ENCODE results near the gene PIPOX.

PIPOX gene, protein sequence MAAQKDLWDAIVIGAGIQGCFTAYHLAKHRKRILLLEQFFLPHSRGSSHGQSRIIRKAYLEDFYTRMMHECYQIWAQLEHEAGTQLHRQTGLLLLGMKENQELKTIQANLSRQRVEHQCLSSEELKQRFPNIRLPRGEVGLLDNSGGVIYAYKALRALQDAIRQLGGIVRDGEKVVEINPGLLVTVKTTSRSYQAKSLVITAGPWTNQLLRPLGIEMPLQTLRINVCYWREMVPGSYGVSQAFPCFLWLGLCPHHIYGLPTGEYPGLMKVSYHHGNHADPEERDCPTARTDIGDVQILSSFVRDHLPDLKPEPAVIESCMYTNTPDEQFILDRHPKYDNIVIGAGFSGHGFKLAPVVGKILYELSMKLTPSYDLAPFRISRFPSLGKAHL

DNA sequence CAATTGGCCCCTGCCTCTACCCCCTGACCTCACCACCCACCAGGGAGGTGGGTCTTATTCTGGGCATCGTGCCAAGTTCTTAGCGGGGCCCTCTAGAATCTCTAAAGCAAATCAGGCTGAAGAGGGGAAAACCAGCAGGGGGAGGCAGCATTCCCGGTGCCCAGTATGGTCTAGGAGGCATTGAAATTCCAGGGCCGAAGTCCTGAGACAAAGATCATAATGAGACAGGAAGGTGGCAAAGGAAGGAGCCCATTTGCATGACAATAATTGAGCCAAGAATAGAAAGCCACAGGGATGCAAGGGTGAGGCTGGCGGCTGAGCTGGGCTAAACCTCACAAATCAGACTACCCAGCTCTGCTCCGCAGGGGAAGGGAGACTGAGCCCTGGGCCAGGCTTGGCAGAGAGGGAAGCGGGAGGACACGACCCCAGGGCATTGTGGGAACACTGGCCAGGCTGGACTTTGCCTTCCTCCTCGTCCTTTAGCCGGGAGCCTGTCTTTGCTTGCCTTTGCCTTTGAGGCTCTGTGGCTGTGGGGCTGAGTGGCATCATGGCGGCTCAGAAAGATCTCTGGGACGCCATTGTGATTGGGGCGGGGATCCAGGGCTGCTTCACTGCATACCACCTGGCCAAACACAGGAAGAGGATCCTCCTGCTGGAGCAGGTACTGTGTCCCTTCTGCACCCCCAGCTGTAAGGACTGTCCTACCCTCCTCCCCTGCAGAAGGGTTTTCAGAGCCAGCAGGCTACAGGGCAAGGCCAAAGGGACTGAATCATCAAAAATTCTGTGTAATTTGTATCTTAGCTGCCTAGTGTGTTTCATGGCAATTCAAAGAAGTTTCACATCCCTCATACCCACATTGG, at the start of gene PIPOX:
PIPOX (plus strand) TSS at position 463 of the 860 bp plus-strand sequence; CDS start at position 548, 85 bp downstream.
- peak; percentile 56 for DNase-seq (ENCODE audit: low spot score)

DNA sequence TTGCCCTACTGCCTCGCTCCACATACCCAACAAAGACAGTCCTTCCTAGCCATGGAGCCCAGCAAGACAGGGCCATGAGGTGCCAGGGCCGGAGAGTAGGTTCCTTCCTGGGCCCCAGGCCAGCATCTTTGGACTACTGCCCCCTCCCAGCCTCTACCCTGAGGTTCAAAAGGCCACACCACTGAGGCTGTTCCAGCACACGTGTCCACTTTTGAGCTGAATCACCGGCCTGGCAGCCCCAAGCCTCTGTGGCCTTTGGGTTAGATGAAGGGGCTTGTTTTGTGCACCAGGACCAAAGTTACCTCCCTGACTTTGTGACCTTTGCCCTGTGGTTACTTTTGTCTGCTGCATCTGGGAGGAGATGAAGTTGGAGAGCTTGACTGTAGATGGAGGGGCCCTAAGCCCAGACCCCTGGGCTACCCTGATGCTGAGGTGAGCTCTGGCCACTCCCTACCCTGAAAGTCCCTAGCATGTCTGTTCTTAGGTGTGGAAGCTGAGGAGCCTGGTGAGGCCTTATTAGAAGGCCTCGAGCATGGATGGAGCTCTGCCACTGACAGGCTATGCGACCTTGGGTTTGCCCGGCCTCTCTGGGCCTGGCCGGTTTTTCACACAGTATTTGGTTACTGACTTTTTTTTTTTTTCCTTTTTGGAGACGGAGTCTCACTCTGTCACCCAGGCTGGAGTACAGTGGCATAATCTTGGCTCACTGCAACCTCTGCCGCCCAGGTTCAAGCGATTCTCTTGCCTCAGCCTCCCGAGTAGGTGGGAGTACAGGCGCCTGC, 49.1 kb upstream of the PIPOX start:
- no peak for DNase-seq (ENCODE audit: low spot score)

GRCh38 chr17:28996554-28997096, 46.3 kb upstream of the PIPOX start:
- no peak for DNase-seq (ENCODE audit: low spot score)

GRCh38 chr17:28997806-28998205, 45.1 kb upstream of the PIPOX start:
- no peak for DNase-seq (ENCODE audit: low spot score)

DNA sequence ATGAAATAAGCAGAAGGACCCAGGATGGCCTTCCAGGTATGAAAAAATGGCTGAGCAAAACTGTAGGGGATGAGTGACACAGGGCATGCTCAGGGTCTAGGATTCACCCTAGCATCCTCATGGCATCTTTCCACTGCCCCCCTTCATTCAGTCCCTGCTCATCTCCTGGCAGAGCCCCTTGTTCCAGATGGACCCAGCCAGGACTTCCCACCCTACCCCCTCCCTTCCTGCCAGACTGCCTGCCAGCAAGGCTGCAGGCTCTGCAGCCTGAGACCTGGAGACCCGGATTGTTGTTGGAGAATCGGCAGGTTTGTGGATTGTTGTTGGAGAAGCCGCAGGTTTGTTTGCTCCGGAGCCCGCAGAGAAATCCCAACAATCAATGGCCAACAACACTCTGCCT, 43.7 kb upstream of the PIPOX start:
- no peak for DNase-seq (ENCODE audit: low spot score)

- DNase-seq (ENCODE audit: low spot score) = no peak
These were observed 42.0 kb upstream of the PIPOX start for GRCh38 chr17:29000973-29001372.

DNA sequence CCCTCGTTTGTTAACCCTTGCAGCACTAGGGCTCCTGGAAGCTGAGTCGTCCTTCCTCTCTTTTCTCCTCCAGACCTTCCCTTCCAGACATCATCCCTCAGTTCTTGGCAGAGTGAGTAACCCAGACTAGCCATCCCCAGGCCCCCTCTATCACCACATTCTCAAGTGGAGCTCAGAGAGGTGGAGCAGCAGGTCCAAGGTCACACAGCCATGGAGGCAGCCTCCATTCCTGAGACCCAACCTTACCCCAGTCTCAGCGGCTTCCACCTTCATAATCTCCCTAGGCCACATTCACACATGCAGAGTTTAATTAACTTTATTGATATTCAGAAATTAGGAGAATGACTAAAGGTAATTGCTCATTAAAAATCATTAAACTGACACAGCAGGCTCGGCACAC, 40.1 kb upstream of the PIPOX start:
- DNase-seq (ENCODE audit: low spot score) = no peak

DNA sequence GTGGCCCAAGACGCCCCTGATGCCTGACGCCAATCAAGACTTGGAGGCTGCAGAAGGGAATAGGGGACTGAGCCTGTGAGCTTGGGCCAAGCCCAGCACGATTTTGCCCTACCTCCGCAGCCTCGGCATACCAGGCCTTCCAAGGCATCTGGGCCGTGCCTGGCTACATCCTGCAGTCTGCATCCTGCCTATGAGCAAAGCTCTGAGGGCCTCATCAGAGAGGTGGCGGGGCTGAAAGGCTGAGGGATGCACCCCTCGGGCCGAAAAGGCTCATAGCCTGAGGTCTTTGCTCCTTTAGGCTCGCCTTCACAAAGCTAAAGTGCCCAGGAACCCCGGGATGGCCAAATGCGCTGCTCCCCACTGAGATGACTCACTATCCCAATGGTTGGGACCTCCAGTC, 39.7 kb upstream of the PIPOX start:
- DNase-seq (ENCODE audit: low spot score) = no peak

DNA sequence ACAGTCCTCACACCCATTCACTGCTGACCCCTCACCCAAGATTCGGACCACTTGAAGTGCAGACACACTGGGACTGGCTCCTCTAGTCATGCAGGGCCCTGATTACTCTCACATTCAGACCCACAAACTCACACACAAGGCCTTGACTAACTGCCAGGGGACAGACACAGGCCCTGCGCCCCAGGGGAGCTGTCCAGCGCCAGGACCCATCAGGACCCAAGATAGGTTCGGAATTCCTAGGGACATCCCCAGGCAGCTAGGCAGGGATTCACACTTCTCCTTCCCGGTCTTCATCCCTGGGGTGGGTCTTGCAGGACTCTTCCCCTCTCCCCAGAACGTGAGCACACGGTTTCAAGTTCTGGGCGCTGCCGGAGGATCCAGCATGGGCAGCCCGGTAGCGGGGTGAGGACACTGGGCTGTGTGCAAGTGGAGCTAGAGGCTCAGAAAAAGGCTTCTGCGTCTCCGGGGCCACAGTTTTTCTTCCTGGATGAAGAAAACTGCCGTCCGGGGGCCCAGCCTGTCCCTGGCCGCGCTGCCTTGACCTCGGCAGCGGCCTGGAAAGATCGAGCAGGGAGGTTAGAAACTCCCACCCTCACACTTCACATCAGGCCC, 38.8 kb upstream of the PIPOX start:
- peak; percentile 35 for DNase-seq (ENCODE audit: low spot score)

- DNase-seq (ENCODE audit: low spot score) = peak; percentile 81
These were observed 36.9 kb upstream of the PIPOX start, which contains the start of gene SEZ6 for GRCh38 chr17:29005936-29006511. SEZ6 (minus strand) TSS chr17:29006033; CDS start chr17:29005869, 164 bp downstream.

DNA sequence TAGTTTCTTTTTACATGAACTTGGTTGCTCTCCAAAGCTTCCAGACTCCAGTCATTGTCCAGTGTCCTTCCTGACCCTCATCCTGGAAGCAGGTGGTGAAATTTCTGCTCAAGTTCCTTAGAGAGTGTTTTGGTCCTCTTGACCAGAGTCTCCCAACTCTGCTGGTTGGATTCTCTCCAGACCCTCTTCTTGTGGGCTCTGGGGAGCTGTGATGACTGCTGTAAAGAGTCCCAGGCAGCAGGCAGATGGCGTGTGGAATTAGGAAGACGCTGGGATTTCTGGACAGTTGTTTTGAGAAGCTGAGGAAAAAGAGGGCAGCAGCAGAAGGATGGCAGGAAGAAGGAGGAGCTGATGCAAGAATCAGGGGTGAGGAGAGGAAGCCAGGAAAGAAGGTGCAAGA, 35.5 kb upstream of the PIPOX start:
- DNase-seq (ENCODE audit: low spot score) = no peak

- no peak for DNase-seq (ENCODE audit: low spot score)
These were observed 35.0 kb upstream of the PIPOX start for GRCh38 chr17:29007860-29008455.

GRCh38 chr17:29008591-29008990, 34.4 kb upstream of the PIPOX start:
- no peak for DNase-seq (ENCODE audit: low spot score)

GRCh38 chr17:29010129-29010528, 32.8 kb upstream of the PIPOX start:
- DNase-seq (ENCODE audit: low spot score) = no peak

DNA sequence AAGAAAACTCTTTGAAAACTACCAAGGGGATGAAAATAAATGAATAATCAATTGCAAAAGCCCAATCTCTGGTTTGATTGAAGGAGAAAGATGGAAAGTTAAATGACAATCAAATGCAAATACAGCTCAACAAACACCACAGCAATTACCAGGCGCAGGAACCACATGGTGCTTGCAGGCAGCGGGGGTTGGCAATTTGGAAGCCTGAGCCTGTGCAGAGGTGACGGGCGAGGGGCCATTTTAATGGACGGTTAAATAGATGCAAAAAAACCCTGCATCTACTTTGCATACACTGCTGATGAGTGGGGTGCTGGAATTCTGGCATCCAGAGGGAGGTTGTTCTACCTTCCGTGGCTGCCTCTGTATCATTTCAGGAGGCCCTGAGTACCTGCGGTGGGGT, 32.4 kb upstream of the PIPOX start:
- no peak for DNase-seq (ENCODE audit: low spot score)

DNA sequence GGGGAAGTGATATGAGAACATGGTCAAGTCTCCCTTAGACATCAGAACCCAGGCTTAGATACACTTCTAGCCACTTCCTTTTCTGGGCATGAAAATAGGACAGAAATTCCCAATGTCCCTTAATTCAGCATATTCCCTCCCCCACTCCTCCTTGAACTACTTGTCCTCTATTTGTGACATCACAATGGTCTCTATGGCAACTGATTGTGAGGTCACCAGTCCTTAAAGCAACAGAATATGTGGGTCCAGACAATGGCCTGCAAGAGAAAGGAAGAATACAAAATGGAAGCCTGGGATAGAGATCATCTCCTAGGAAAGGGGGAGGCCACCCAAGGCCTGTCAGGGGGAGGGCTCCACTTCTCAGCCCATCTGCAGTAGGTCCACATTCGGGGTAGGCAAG, 30.4 kb upstream of the PIPOX start:
- no peak for DNase-seq (ENCODE audit: low spot score)

DNA sequence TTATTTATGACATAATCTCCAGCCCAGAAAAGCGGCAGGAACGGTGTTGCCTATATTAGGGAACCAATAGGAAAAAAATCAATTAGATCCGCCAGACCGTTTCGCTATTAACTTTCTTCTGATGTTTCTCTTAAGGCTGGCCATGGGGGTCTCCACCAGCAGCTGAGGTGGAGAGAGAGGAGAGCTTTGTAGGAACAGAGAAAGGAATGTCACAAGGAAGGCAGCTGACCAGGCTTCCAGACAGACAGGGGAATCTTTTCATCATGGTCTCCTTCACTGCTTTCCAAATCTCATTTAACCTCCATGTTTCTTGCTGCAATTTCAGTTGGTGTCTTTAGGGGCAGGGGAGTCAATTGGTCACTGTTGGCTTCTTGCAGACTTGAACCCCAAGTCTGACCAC, 28.2 kb upstream of the PIPOX start:
- DNase-seq (ENCODE audit: low spot score) = no peak

GRCh38 chr17:29016345-29017210, 26.4 kb upstream of the PIPOX start:
- DNase-seq (ENCODE audit: low spot score) = no peak

- no peak for DNase-seq (ENCODE audit: low spot score)
These were observed 24.0 kb upstream of the PIPOX start for GRCh38 chr17:29018788-29019474.

Data from putamen (tissue), 1 donor.